DMS114 treated with DMSO at 0.1 percent for 48 hours (cell line): ENCODE measurements around the gene XIRP1.
"Not testable (repeated sequence)": the region's sequence is repeated elsewhere in the genome, so short reads cannot be mapped to it uniquely, and the experiment has no call there.

ENCODE experiments used
- DNase-seq: peaks from one replicate; lab custom pipeline; 2025; ENCODE audit not compliant: unreplicated experiment; lab: John Stamatoyannopoulos, UW

The XIRP1 gene

GRCh38 chr3:39192490-39193092, at the start of gene XIRP1:
XIRP1 (minus strand) TSS chr3:39192595; CDS start chr3:39189445, 3,150 bp downstream.
- DNase-seq: no peak

DNA sequence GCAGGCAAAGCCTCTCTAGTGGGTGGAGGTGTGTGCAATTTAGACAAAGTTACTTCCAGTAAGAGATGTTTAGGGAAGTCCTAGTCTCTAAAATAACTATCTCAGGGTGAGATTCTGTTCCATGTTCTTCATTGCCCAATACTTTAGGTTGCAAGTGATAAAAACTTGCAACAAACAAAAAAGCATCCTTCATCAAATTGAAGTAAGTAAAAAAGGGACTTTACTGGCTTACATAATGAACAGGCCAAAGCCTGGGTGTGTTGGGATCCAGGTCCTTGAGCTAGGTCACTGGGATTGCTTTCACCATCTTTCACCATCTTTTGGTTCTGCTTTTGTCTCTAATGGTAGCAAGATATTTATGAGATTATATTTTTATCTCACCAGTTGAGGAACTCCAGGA, 49.2 kb upstream of the XIRP1 start:
- no peak for DNase-seq

DNA sequence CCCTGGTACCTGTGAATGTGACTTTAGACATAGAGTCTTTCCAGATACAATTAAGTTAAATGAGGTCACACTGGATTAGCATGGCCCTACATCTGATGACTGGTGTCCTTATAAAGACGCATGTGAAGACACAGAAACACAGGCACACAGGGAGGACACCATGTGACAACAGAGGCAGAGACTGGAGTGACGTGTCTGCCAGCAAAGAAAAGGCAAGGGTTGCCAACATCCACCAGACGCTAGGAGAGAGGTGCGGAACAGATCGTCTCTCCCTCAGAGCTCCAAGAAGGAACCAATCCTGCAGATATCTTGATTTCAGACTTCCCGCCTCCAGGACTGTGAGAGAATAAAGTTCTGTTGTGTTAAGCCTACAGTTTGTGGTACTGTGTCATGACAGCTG, 44.6 kb upstream of the XIRP1 start:
- DNase-seq: no peak

DNA sequence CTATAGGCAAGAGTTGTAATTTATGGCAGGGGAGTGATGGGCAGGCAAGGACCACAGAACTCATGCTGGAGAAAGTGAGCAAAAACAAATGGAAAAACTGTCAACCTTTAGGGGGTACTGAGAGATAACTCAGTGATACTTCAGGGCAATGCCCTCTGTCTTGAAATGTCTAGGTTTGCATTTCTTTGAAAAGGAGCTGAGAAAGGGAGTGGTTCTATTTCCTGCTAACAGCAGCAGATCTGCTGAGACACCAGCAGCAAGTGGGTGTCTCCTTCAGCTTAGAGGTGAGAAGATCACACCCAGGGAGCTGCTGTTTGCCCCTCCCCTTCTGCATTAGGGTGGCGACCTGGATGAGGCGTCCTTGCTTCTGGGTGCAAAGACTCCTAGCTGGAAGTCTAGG, 42.3 kb upstream of the XIRP1 start:
- no peak for DNase-seq

DNA sequence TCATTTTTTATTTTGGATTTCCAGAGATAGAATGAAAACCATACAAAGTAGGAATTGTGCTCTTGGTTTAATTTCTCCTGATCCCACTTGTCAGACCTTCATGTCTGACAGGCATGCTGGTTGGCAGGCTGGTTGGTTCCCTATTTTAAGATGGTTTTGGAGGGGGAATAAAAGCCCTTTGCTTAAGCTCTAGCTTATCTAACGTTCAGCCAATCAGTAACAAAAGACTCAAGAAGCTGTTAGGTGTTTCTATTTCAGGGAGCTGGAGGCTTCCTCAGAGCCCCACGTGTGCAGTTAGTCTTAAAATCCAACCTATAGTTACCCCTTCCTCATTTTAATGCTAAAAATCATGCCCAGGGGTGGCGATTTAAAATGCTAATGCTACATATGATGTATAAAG, 40.5 kb upstream of the XIRP1 start:
- no peak for DNase-seq

DNA sequence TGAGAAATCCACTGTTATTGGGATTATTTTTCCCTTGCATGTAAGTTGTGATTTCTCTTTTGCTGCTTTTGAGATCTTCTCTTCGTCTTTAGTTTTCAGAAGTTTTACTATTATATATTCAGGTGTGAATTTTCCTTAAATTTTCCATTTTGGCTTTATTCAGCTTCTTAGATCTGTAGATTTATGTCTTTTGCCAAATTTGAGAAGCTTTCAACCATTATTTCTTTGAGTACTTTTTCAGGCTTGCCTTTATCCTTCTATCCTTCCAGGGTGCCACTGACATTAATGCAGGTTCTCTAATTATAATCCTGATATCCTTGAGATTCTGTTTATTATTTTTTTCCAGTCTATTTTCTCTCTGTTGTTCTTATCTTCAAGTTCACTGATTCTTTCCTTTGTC, 38.1 kb upstream of the XIRP1 start:
- no peak for DNase-seq

GRCh38 chr3:39228496-39228895, 36.1 kb upstream of the XIRP1 start:
- DNase-seq: no peak

DNA sequence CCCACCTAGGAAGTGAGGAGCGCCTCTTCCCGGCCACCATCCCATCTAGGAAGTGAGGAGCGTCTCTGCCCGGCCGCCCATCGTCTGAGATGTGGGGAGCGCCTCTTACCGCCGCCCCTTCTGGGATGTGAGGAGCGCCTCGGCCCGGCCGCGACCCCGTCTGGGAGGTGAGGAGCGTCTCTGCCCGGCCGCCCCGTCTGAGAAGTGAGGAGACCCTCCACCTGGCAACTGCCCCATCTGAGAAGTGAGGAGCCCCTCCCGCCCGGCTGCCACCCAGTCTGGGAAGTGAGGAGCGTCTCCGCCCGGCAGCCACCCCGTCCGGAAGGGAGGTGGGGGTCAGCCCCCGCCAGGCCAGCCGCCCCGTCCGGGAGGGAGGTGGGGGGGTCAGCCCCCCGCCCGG, 35.2 kb upstream of the XIRP1 start:
- DNase-seq: not testable (repeated sequence)

- no peak for DNase-seq
Measured at GRCh38 chr3:39226106-39226741, 33.8 kb upstream of the XIRP1 start.

DNA sequence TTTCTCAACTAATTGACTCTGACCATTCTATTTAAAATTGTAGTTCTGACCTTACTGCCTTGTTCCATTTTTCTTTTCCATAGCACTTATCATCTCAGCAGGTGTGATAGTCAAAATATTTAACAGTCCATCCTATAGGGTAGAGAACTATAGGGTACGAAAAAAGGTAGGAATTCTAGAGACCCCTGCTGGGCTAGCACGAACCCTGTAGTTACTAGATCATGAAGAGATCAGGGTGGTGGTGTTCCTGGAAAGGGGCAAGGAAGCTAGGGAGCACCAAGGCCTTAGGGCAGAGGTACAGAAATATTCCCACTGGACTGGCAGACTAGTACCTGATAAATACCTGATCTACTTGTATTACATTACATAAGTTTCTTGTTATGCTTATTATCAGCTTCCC, 31.9 kb upstream of the XIRP1 start:
- DNase-seq: no peak

DNA sequence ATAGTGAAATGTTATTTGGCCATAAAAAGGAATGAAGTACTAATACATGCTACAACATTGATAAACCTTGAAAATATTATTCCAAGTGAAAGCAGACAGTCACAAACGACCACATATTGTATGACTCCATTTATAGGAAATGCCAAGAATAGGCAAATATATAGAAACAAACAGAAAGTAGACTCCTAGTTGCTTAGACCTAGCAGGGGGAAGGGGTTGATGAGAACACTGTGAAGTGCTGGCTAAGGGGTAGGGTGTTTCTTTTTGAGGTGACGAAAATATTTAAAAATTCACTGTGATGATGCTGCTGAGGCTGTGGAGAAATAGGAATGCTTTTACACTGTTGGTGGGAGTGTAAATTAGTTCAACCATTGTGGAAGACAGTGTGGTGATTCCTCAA, 30.5 kb upstream of the XIRP1 start:
- no peak for DNase-seq

- no peak for DNase-seq
Measured at GRCh38 chr3:39222462-39222861, 30.1 kb upstream of the XIRP1 start.

- no peak for DNase-seq
Measured at GRCh38 chr3:39221141-39221530, 28.7 kb upstream of the XIRP1 start.

- no peak for DNase-seq
Measured at GRCh38 chr3:39220407-39221140, 28.2 kb upstream of the XIRP1 start.

DNA sequence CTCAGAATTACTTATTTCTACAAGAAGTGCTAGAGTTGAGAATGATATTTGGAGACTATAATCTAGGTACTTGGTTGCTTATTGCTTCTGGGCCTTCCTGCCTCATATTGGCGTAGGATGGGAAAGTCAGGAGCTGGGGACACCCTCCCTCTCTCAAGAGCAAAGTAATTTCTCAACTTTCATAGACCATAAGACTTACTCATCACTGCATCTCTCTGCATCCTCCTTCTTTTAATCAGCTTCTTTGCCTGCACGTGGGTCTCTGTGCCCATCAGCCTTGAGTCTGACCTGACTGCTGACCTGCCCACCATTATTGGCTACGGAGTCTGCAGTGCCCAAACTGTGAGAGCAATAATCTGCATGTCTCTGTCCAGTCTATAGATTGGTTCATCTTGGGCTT, 27.3 kb upstream of the XIRP1 start:
- DNase-seq: no peak

GRCh38 chr3:39216176-39216790, 23.9 kb upstream of the XIRP1 start:
- no peak for DNase-seq

- DNase-seq: no peak
Measured at GRCh38 chr3:39213613-39214012, 21.2 kb upstream of the XIRP1 start.

- DNase-seq: no peak
Measured at GRCh38 chr3:39212665-39213064, 20.3 kb upstream of the XIRP1 start.

DNA sequence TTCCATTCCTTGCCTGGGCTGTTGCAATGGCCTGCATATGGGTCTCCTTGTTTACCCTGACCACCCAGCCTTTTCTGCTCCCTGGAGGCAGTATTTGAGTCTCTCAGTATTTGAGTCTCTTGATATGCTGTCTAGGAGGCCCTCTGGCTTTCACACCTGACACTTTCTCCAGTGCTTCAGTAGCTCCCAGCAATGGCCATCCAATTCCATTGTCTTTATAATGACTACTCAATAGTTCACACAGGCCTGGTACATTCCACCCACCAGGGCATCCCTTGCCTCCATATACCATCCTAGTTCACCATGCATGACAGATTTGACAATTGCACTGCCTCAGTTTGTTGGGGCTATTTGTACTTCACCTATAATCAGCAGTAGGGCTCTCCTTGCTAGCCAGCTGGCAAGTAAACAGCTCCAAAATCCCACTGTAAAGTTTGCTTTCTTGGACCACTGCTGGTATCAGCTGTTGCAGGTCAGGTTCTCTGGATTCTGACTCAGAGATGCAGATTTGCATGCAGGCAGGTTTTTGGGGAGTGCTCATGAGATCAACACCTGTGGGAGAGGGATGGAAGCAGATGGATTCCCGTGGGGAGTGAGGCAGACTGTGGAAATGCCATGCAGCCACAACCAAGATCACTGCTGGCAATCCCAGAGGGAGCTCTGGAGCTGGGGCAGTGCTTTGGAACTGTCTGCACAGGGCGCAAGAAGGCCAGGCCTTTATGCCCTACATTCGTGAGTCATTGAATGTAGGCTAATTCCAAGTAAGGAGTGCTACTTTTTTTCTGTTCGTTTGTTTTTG, 19.1 kb upstream of the XIRP1 start:
- no peak for DNase-seq

- DNase-seq: no peak
Measured at GRCh38 chr3:39210078-39210477, 17.7 kb upstream of the XIRP1 start.

GRCh38 chr3:39209329-39209970, 17.1 kb upstream of the XIRP1 start:
- DNase-seq: no peak
